T-cell (primary cell): Measurements from ENCODE around the gene SYVN1. TPM values are rescaled to one million over a fixed set of nuclear protein-coding genes. Genes with fewer than 3 reads are reported as not detected.

ENCODE experiments used
- ATAC-seq, 4 experiments: fragments of 200-7000 bp in 3 of 4; fragments of 150-1000 bp in 1 of 4; cut with Tn5 transposase; replicated peaks in 1 of 4; 1 replicate in 3 of 4; 2 replicates in 1 of 4; pipeline ENCODE4 v1.10.0; 2021; ENCODE audit warnings: moderate library complexity in 3 of 4, mild to moderate bottlenecking in 2 of 4, moderate number of reproducible peaks in 1 of 4
- CTCF ChIA-PET, 2 donors: fragments of 300-600 bp; sonication (Branson Sonifier 250); formaldehyde crosslinking; loops; one replicate each; lab custom pipeline; 2022; ENCODE audit warnings: antibody characterized with exemption in 2 of 2; lab: Charles Lee
- POLR2A ChIA-PET, 2 donors: fragments of 300-600 bp; sonication (Branson Sonifier 250); formaldehyde crosslinking; loops; one replicate each; lab custom pipeline; 2022; ENCODE audit warnings: antibody characterized with exemption in 2 of 2; lab: Charles Lee
- DNase-seq, 35 experiments: peaks; one replicate each; pipeline versions ENCODE4 v3.0.0 to v3.0.0-alpha.2; 2013 to 2023
- H3K27ac ChIP-seq: one replicate; pipeline ENCODE4 v1.5.1; 2013; ENCODE audit warnings: low read length
- H3K27me3 ChIP-seq, 2 experiments: replicated peaks in 1 of 2; 1 replicate in 1 of 2; 2 replicates in 1 of 2; pipeline versions ENCODE4 v1.6.1 to v1.7.0; 2013; ENCODE audit warnings: low read length in 1 of 2, mixed read lengths in 1 of 2; ENCODE audit not compliant: control insufficient read depth in 2 of 2, insufficient read depth in 2 of 2; ENCODE audit errors: extremely low read depth in 1 of 2
- H3K36me3 ChIP-seq, 2 donors: 1 replicate in 1 of 2; 2 replicates in 1 of 2; pipeline versions ENCODE4 v1.6.1 to v1.7.0; 2013; ENCODE audit warnings: low read length in 1 of 2; ENCODE audit not compliant: control insufficient read depth in 2 of 2, insufficient read depth in 1 of 2; ENCODE audit errors: extremely low read depth in 1 of 2
- H3K4me1 ChIP-seq, 2 experiments: 1 replicate in 1 of 2; 2 replicates in 1 of 2; pipeline versions ENCODE4 v1.6.1 to v1.7.0; 2013; ENCODE audit warnings: low read length in 2 of 2, mixed read lengths in 1 of 2; ENCODE audit not compliant: insufficient read depth in 2 of 2, control insufficient read depth in 1 of 2; ENCODE audit errors: extremely low read depth in 1 of 2
- H3K4me3 ChIP-seq, 2 donors: 1 replicate in 1 of 2; 2 replicates in 1 of 2; pipeline versions ENCODE4 v1.5.1 to v1.7.0; 2013; ENCODE audit warnings: mild to moderate bottlenecking in 2 of 2, low read length in 1 of 2, moderate library complexity in 1 of 2; ENCODE audit not compliant: control insufficient read depth in 1 of 2; ENCODE audit errors: extremely low read depth in 1 of 2
- H3K9me3 ChIP-seq: 2 replicates; pipeline ENCODE4 v1.7.0; 2013
- H3K27ac Mint-ChIP-seq, 2 donors: one replicate each; pipeline ENCODE4 v1.8.0; 2020 to 2021; ENCODE audit warnings: mild to moderate bottlenecking in 2 of 2, mixed read lengths in 2 of 2
- H3K27me3 Mint-ChIP-seq, 2 donors: one replicate each; pipeline ENCODE4 v1.8.0; 2021 to 2022; ENCODE audit warnings: mixed read lengths in 2 of 2
- H3K36me3 Mint-ChIP-seq: one replicate; pipeline ENCODE4 v1.8.0; 2021; ENCODE audit warnings: mixed read lengths
- H3K4me1 Mint-ChIP-seq, 3 donors: one replicate each; pipeline ENCODE4 v1.8.0; 2020 to 2022; ENCODE audit warnings: mixed read lengths in 3 of 3, mild to moderate bottlenecking in 1 of 3
- H3K4me3 Mint-ChIP-seq, 3 donors: one replicate each; pipeline ENCODE4 v1.8.0; 2020 to 2022; ENCODE audit warnings: mild to moderate bottlenecking in 3 of 3, mixed read lengths in 3 of 3, moderate library complexity in 3 of 3
- H3K9me3 Mint-ChIP-seq, 3 donors: one replicate each; pipeline ENCODE4 v1.8.0; 2020 to 2022; ENCODE audit warnings: mixed read lengths in 3 of 3
- whole genome bisulfite sequencing: methylation state at CpG from one replicate; pipeline ENCODE4 v1.1.5; 2013; ENCODE audit warnings: missing lambda C conversion rate; ENCODE audit not compliant: insufficient coverage; 5-methylcytosine and 5-hydroxymethylcytosine counted together
- total RNA-seq, 35 experiments: library from RNA in 6 of 35; stranded (reverse) in 6 of 35; fragments of 120-200 nt in 1 of 35; gene quantifications; one replicate each; pipeline versions ENCODE4 v1.2.1 to v1.2.4 and lab custom pipeline; 2013 to 2026

SYVN1 gene
- total RNA-seq, 5 donors from 2014 or later (not counting 1 experiment from before 2014, with no cell fraction given): 63.8 to 77.7 (median 68.8) TPM

GRCh38 chr11:65112546-65113360 lies 21.6 kb downstream of the SYVN1 start:
- H3K9me3 Mint-ChIP-seq: no peaks in the 10 kb centered on the region
- Histone ChIP-seq H3K4me1 (peaks cover 14 to 66% of the 10 kb centered on the region in 2 experiments), H3K27ac (peak overlapping the region; percentile 66), H3K36me3 (peaks cover 9 to 33% of the 10 kb centered on the region in 2 donors), H3K27me3 (no peaks in the 10 kb centered on the region), H3K9me3 (no peaks in the 10 kb centered on the region), H3K4me3 (peak overlapping the region; percentile 73 to 85)
- no peaks in the 10 kb centered on the region for H3K27me3 Mint-ChIP-seq
- DNase-seq (peak; percentile 54 to 86 (median 70)), ATAC-seq (peak; percentile 54 to 64 (median 58))
- WGBS: under 1% methylated on average over 47 of the region's 57 CpGs
- H3K4me3 Mint-ChIP-seq: peak overlapping the region; percentile 77 to 100 (median 84)
- H3K4me1 Mint-ChIP-seq: peaks cover 35 to 57% (median 50%) of the 10 kb centered on the region in 3 donors
- CTCF ChIA-PET: interaction anchor here (0.5 to 1.6 kb wide), 2 partner anchors 9 to 11 kb away, joined by 4 to 8 read pairs; partner anchors contain the start of genes FAU (in 1 of the 2) and MRPL49 (in 1 of the 2)
- POLR2A ChIA-PET: interaction anchor here (0.5 to 1.6 kb wide), 3 partner anchors 9 to 333 kb away, joined by 4 to 7 read pairs (median 5); partner anchors contain the start of genes FAU (in 2 of the 2) and MRPL49 (in 2 of the 2)
- H3K27ac Mint-ChIP-seq: peak overlapping the region; percentile 74 to 87
- H3K36me3 Mint-ChIP-seq: peaks cover 4% of the 10 kb centered on the region

- ChIA-PET CTCF (interaction anchor here (0.5 to 2.0 kb wide), 9 partner anchors 10 to 764 kb away, joined by 3 to 9 read pairs (median 5); partner anchors contain the start of genes FAU (in 1 of the 2) and MRPL49 (in 1 of the 2)), POLR2A (interaction anchor here (0.5 to 1.6 kb wide), 4 partner anchors 10 to 340 kb away, joined by 3 to 7 read pairs (median 4); partner anchors contain the start of genes FAU (in 1 of the 2), MRPL49 (in 1 of the 2) and SF1 (in 1 of the 2))
- Mint-ChIP-seq H3K9me3 (no peaks in the 10 kb centered on the region), H3K36me3 (peaks cover 3% of the 10 kb centered on the region), H3K4me1 (peaks cover 35 to 53% (median 50%) of the 10 kb centered on the region in 3 donors), H3K27ac (peak within 1 kb of the TSS; percentile 83 to 88), H3K4me3 (peak within 1 kb of the TSS; percentile 84 to 100 (median 87)), H3K27me3 (no peaks in the 10 kb centered on the region)
- Histone ChIP-seq H3K36me3 (peaks cover 9 to 37% of the 10 kb centered on the region in 2 donors), H3K27ac (peak within 1 kb of the TSS; percentile 66), H3K27me3 (no peaks in the 10 kb centered on the region), H3K4me3 (peak within 1 kb of the TSS; percentile 73 to 85), H3K4me1 (peaks cover 14 to 66% of the 10 kb centered on the region in 2 experiments), H3K9me3 (no peaks in the 10 kb centered on the region)
- under 1% methylated on average over 59 of the region's 64 CpGs for WGBS
- ATAC-seq (peak; percentile 77 to 79 (median 78)), DNase-seq (peak; percentile 86 to 98 (median 94))
These were observed 22.4 kb downstream of the SYVN1 start, which contains the start of gene TM7SF2 for GRCh38 chr11:65111744-65112545. TM7SF2 (plus strand) TSS chr11:65111872; CDS start chr11:65112016, 144 bp downstream.

GRCh38 chr11:65111159-65111743 lies 23.1 kb downstream of the SYVN1 start:
- Histone ChIP-seq H3K4me3 (peak overlapping the region; percentile 65 to 85), H3K27me3 (no peaks in the 10 kb centered on the region), H3K4me1 (peaks cover 13 to 60% of the 10 kb centered on the region in 2 experiments), H3K27ac (peak overlapping the region; percentile 60), H3K9me3 (no peaks in the 10 kb centered on the region), H3K36me3 (peaks cover 9 to 40% of the 10 kb centered on the region in 2 donors)
- Mint-ChIP-seq H3K36me3 (peaks cover 7% of the 10 kb centered on the region), H3K4me3 (peak overlapping the region; percentile 84 to 100 (median 87)), H3K9me3 (no peaks in the 10 kb centered on the region), H3K27me3 (no peaks in the 10 kb centered on the region), H3K4me1 (peaks cover 36 to 51% (median 44%) of the 10 kb centered on the region in 3 donors), H3K27ac (peak overlapping the region; percentile 83 to 88)
- POLR2A ChIA-PET: interaction anchor here (0.6 to 1.6 kb wide), 3 partner anchors 10 to 339 kb away, joined by 3 to 7 read pairs (median 5); partner anchors contain the start of genes FAU (in 1 of the 2), MRPL49 (in 1 of the 2) and SF1 (in 1 of the 2)
- WGBS: 69% methylated on average over 31 of the region's 31 CpGs
- no peak for ATAC-seq
- DNase-seq: no peak
- CTCF ChIA-PET: interaction anchor here (0.6 to 2.0 kb wide), 11 partner anchors 11 to 763 kb away, joined by 3 to 13 read pairs (median 3); partner anchors contain the start of genes FAU (in 1 of the 2) and MRPL49 (in 1 of the 2)

GRCh38 chr11:65110354-65110861 lies 23.9 kb downstream of the SYVN1 start:
- Mint-ChIP-seq H3K4me3 (peak overlapping the region in 2 of 3 donors; percentile 37 to 100), H3K9me3 (no peaks in the 10 kb centered on the region), H3K4me1 (peaks cover 41 to 44% (median 44%) of the 10 kb centered on the region in 3 donors), H3K36me3 (peaks cover 15% of the 10 kb centered on the region), H3K27me3 (no peaks in the 10 kb centered on the region), H3K27ac (peak overlapping the region; percentile 83 to 88)
- no peak overlapping the region for H3K4me3 ChIP-seq
- peaks cover 10 to 51% of the 10 kb centered on the region in 2 experiments for H3K4me1 ChIP-seq
- ATAC-seq (peak; percentile 32 to 56 (median 42)), DNase-seq (peak; percentile 82 to 98 (median 94))
- no peaks in the 10 kb centered on the region for H3K27me3 ChIP-seq
- 4% methylated on average over 7 of the region's 18 CpGs for WGBS
- POLR2A ChIA-PET: interaction anchor here in 1 of 2 donors (0.7 kb wide), 1 partner anchor 25 kb away, joined by 4 read pairs; no protein-coding TSS in a partner anchor
- CTCF ChIA-PET: interaction anchor here (0.5 to 2.0 kb wide), 9 partner anchors 8 to 707 kb away, joined by 3 to 13 read pairs (median 3); partner anchors contain the start of genes FAU (in 1 of the 2) and MRPL49 (in 1 of the 2)
- peaks cover 14 to 41% of the 10 kb centered on the region in 2 donors for H3K36me3 ChIP-seq
- H3K27ac ChIP-seq: peak overlapping the region; percentile 67
- no peaks in the 10 kb centered on the region for H3K9me3 ChIP-seq
